ENCODE data around the gene ITSN1. TPM values are rescaled to one million over a fixed set of nuclear protein-coding genes. Genes with fewer than 3 reads are reported as not detected.

ITSN1 gene
- total RNA-seq, 1 experiment from 2014 or later = 30.6 TPM

GRCh38 chr21:33739701-33740100 is 97.4 kb downstream of the ITSN1 start:
- CTCF ChIA-PET = no interaction called here
- no peak overlapping the region for H3K4me3 Mint-ChIP-seq (ENCODE audit: low read depth, unreplicated experiment)
- no peak for DNase-seq
- intact Hi-C loops (cut with micrococcal nuclease; ENCODE audit: unreplicated experiment) = no loop called here
- no peaks in the 10 kb centered on the region for H3K27me3 Mint-ChIP-seq (ENCODE audit: unreplicated experiment)
- BruUV-seq (replicated peaks) = no TSS peak
- no peak for TF ChIP-seq CTCF (IDR thresholded peaks at IDR 0.05; ENCODE audit: unreplicated experiment)
- H3K9me3 Mint-ChIP-seq (ENCODE audit: low read depth, unreplicated experiment) = no peaks in the 10 kb centered on the region
- H3K4me1 Mint-ChIP-seq (ENCODE audit: low read depth, unreplicated experiment) = no peaks in the 10 kb centered on the region
- no peaks in the 10 kb centered on the region for H3K36me3 Mint-ChIP-seq (ENCODE audit: insufficient read depth, unreplicated experiment)
- H3K27ac Mint-ChIP-seq (ENCODE audit: unreplicated experiment) = no peak overlapping the region

- no peak for TF ChIP-seq CTCF (IDR thresholded peaks at IDR 0.05; ENCODE audit: unreplicated experiment)
- Mint-ChIP-seq H3K27ac (ENCODE audit: unreplicated experiment) (no peak overlapping the region), H3K4me3 (ENCODE audit: low read depth, unreplicated experiment) (no peak overlapping the region), H3K9me3 (ENCODE audit: low read depth, unreplicated experiment) (peaks cover 3% of the 10 kb centered on the region), H3K4me1 (ENCODE audit: low read depth, unreplicated experiment) (no peaks in the 10 kb centered on the region), H3K27me3 (ENCODE audit: unreplicated experiment) (no peaks in the 10 kb centered on the region), H3K36me3 (ENCODE audit: insufficient read depth, unreplicated experiment) (no peaks in the 10 kb centered on the region)
- BruUV-seq (replicated peaks) = no TSS peak
- no peak for DNase-seq
- CTCF ChIA-PET = no interaction called here
- intact Hi-C loops (cut with micrococcal nuclease; ENCODE audit: unreplicated experiment) = no loop called here
Measured at GRCh38 chr21:33747420-33747819, 105.1 kb downstream of the ITSN1 start.

- no peak for DNase-seq
- H3K9me3 Mint-ChIP-seq (ENCODE audit: low read depth, unreplicated experiment) = peaks cover 3% of the 10 kb centered on the region
- H3K27ac Mint-ChIP-seq (ENCODE audit: unreplicated experiment) = no peak overlapping the region
- no peak for TF ChIP-seq CTCF (IDR thresholded peaks at IDR 0.05; ENCODE audit: unreplicated experiment)
- CTCF ChIA-PET = interaction anchor here (0.6 kb wide), 1 partner anchor 350 kb away, joined by 3 read pairs; no protein-coding TSS in a partner anchor
- H3K4me1 Mint-ChIP-seq (ENCODE audit: low read depth, unreplicated experiment) = no peaks in the 10 kb centered on the region
- H3K27me3 Mint-ChIP-seq (ENCODE audit: unreplicated experiment) = no peaks in the 10 kb centered on the region
- no peaks in the 10 kb centered on the region for H3K36me3 Mint-ChIP-seq (ENCODE audit: insufficient read depth, unreplicated experiment)
- H3K4me3 Mint-ChIP-seq (ENCODE audit: low read depth, unreplicated experiment) = no peak overlapping the region
- intact Hi-C loops (cut with micrococcal nuclease; ENCODE audit: unreplicated experiment) = no loop called here
- BruUV-seq (replicated peaks) = no TSS peak
Measured at GRCh38 chr21:33748903-33749302, 106.6 kb downstream of the ITSN1 start.

- CTCF ChIA-PET = no interaction called here
Measured at GRCh38 chr21:33750017-33750416, 107.7 kb downstream of the ITSN1 start.

More at GRCh38 chr21:33750017-33750416, 107.7 kb downstream of the ITSN1 start:
- peaks cover 3% of the 10 kb centered on the region for H3K9me3 Mint-ChIP-seq (ENCODE audit: low read depth, unreplicated experiment)
- no peak overlapping the region for H3K4me3 Mint-ChIP-seq (ENCODE audit: low read depth, unreplicated experiment)
- TF ChIP-seq CTCF (IDR thresholded peaks at IDR 0.05; ENCODE audit: unreplicated experiment) = no peak
- BruUV-seq (replicated peaks) = no TSS peak
- H3K4me1 Mint-ChIP-seq (ENCODE audit: low read depth, unreplicated experiment) = no peaks in the 10 kb centered on the region
- no peaks in the 10 kb centered on the region for H3K36me3 Mint-ChIP-seq (ENCODE audit: insufficient read depth, unreplicated experiment)
- H3K27me3 Mint-ChIP-seq (ENCODE audit: unreplicated experiment) = no peaks in the 10 kb centered on the region
- no peak for DNase-seq
- intact Hi-C loops (cut with micrococcal nuclease; ENCODE audit: unreplicated experiment) = no loop called here
- H3K27ac Mint-ChIP-seq (ENCODE audit: unreplicated experiment) = no peak overlapping the region
